OCI-LY1 (cell line): ENCODE data around the gene RARG.

Source experiments
- H2AFZ ChIP-seq: fragments of 200-600 bp; sonication (generic), shearing (Covaris generic); 2 replicates; pipeline ENCODE4 v1.6.0; 2014; ENCODE audit warnings: antibody characterized with exemption, mild to moderate bottlenecking, low read length
- H3F3A ChIP-seq: fragments of 200-600 bp; sonication (generic), shearing (Covaris generic); 2 replicates; pipeline ENCODE4 v1.6.0; 2014; ENCODE audit warnings: mild to moderate bottlenecking, antibody characterized with exemption, low read length, moderate library complexity; ENCODE audit not compliant: insufficient read depth
- H3K27ac ChIP-seq: fragments of 200-600 bp; sonication (generic); 2 replicates; pipeline ENCODE4 v1.5.1; 2014; ENCODE audit warnings: low read length, mixed run types, mild to moderate bottlenecking, low read depth; ENCODE audit not compliant: poor library complexity, severe bottlenecking
- H3K27me3 ChIP-seq: fragments of 200-600 bp; sonication (generic); 2 replicates; pipeline ENCODE4 v1.6.0; 2014; ENCODE audit warnings: antibody characterized with exemption, mild to moderate bottlenecking, low read length, moderate library complexity; ENCODE audit not compliant: insufficient read depth
- H3K36me3 ChIP-seq: fragments of 200-600 bp; sonication (generic); 2 replicates; pipeline ENCODE4 v1.6.1; 2014; ENCODE audit warnings: mild to moderate bottlenecking, antibody characterized with exemption, low read length, moderate library complexity, mixed read lengths; ENCODE audit not compliant: insufficient read depth
- H3K4me1 ChIP-seq: fragments of 200-600 bp; sonication (generic); 2 replicates; pipeline ENCODE4 v1.5.1; 2014; ENCODE audit warnings: mild to moderate bottlenecking, low read length, moderate library complexity; ENCODE audit not compliant: insufficient read depth, severe bottlenecking
- H3K4me2 ChIP-seq: fragments of 200-600 bp; sonication (generic), shearing (Covaris generic); 2 replicates; pipeline ENCODE4 v1.6.1; 2014; ENCODE audit warnings: low read length
- H3K4me3 ChIP-seq: fragments of 200-600 bp; sonication (generic); 2 replicates; pipeline ENCODE4 v1.5.1; 2014; ENCODE audit warnings: low read length, low read depth, mild to moderate bottlenecking, mixed read lengths; ENCODE audit not compliant: poor library complexity, severe bottlenecking
- H3K79me2 ChIP-seq: fragments of 200-600 bp; shearing (Covaris generic); 2 replicates; pipeline ENCODE4 v1.6.1; 2016; ENCODE audit warnings: mixed run types, low read length, mixed read lengths; ENCODE audit not compliant: insufficient read depth
- H3K9ac ChIP-seq: fragments of 200-600 bp; sonication (generic), shearing (Covaris generic); 2 replicates; pipeline ENCODE4 v1.6.1; 2014; ENCODE audit warnings: mild to moderate bottlenecking, low read length, mixed read lengths
- H3K9me2 ChIP-seq: fragments of 200-600 bp; sonication (generic), shearing (Covaris generic); 2 replicates; pipeline ENCODE4 v1.6.1; 2014; ENCODE audit warnings: low read depth, mild to moderate bottlenecking, low read length, mixed read lengths
- H3K9me3 ChIP-seq: fragments of 200-600 bp; shearing (Covaris generic); 2 replicates; pipeline ENCODE4 v1.6.1; 2014; ENCODE audit warnings: low read length, mixed read lengths
- H4K20me1 ChIP-seq: fragments of 200-600 bp; sonication (generic), shearing (Covaris generic); 2 replicates; pipeline ENCODE4 v1.6.0; 2016; ENCODE audit warnings: mild to moderate bottlenecking, low read length; ENCODE audit not compliant: insufficient read depth
- EZH2 ChIP-seq: fragments of 200-600 bp; sonication (generic), shearing (Covaris generic); IDR thresholded peaks from 2 replicates; pipeline ENCODE4 v1.8.0; 2017; ENCODE audit warnings: borderline replicate concordance, mixed run types, mild to moderate bottlenecking, antibody characterized with exemption, low read length, moderate library complexity, mixed read lengths
- TF ChIP-seq, protein P1 (sequence below): fragments of 200-600 bp; sonication (generic), shearing (Covaris generic); IDR thresholded peaks from 2 replicates; pipeline ENCODE4 v1.5.1; 2017; ENCODE audit warnings: mild to moderate bottlenecking, antibody characterized with exemption, low read length, moderate library complexity, mixed read lengths

RARG gene

DNA sequence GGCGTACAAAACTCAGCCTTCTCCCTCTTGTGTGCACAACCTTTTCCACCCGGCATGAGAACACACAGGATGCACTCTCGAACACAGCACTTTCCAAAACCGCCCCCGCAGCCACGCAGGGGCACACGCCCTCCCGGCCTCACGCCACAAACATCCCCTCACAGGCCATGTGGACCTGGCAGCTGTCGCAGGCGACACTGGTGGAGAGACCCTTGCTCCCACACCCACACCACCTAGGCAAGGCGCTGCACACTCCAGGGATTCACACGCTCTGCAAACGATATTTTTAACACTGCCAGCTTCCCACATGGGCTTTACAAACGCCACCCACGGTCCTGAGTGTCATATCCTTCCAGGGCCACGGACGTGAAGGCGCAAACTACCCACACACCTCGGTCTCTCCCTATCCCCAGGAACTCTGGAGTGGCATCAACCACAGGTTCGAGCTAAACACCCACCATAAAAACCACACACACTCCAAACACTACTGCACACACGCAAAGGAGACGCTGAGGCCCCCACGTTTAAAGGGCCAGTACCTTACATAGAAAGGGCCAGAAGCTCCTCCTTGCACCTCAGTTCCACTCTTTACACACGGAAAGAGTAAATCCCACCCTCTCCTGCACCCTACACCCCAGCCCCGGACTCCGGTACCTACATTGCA lies 12.6 kb downstream of the RARG start:
- H3K4me3 ChIP-seq, result peak overlapping the region; percentile 69
- H3F3A ChIP-seq, result no peaks in the 10 kb centered on the region
- no peaks in the 10 kb centered on the region for H3K79me2 ChIP-seq
- peak overlapping the region; percentile 95 for H3K4me2 ChIP-seq
- no peak overlapping the region for H3K27ac ChIP-seq
- H3K9ac ChIP-seq, result peak overlapping the region; percentile 13; the same call in 1 of the 2 replicates
- TF ChIP-seq, protein P1, sequence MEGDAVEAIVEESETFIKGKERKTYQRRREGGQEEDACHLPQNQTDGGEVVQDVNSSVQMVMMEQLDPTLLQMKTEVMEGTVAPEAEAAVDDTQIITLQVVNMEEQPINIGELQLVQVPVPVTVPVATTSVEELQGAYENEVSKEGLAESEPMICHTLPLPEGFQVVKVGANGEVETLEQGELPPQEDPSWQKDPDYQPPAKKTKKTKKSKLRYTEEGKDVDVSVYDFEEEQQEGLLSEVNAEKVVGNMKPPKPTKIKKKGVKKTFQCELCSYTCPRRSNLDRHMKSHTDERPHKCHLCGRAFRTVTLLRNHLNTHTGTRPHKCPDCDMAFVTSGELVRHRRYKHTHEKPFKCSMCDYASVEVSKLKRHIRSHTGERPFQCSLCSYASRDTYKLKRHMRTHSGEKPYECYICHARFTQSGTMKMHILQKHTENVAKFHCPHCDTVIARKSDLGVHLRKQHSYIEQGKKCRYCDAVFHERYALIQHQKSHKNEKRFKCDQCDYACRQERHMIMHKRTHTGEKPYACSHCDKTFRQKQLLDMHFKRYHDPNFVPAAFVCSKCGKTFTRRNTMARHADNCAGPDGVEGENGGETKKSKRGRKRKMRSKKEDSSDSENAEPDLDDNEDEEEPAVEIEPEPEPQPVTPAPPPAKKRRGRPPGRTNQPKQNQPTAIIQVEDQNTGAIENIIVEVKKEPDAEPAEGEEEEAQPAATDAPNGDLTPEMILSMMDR, result no peak
- TF ChIP-seq EZH2, result no peak
- no peaks in the 10 kb centered on the region for H3K9me3 ChIP-seq
- no peaks in the 10 kb centered on the region for H4K20me1 ChIP-seq
- peaks cover 22% of the 10 kb centered on the region for H3K4me1 ChIP-seq
- no peaks in the 10 kb centered on the region for H3K9me2 ChIP-seq
- peaks cover 3% of the 10 kb centered on the region; the same call in 1 of the 2 replicates for H3K27me3 ChIP-seq
- no peaks in the 10 kb centered on the region for H3K36me3 ChIP-seq
- no peak overlapping the region for H2AFZ ChIP-seq

DNA sequence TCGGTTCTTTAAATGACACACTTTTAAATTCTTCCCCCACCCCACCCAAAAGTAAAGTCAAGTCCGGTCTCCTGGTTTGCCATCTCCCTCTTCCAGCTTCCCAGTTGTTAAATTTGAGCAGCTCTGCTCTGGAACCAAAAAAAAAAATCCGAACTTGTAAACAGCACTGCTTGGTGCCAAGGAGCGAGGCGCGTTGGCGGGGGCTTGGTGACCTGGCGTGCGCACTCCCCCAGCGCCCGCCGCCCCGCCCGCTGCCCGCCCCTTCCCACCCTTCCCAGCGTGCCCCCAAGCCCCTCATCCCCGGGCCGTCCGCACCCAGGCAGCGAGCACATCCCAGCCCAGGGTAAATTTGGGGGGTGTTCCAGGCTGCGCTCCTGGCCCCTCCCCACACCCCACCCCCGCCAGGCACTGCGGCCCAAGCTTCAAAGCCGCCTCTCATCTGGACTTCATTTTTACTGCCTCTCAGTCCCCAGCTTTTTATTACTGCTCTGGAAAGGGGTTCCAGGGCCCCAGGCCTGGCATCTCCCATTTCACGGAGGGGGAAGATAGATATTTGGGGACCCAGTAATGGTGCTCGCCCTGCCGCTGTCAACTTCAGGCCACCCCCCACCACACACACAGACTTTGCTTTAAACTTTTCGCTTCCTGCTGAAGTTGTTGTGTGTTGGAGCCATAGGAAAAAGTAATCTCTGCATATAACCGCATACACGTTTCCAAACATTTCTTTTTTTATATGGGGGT lies 13.3 kb downstream of the RARG start:
- Histone ChIP-seq H3K4me3 (no peak overlapping the region), H3K9me3 (no peaks in the 10 kb centered on the region), H3K9ac (no peak overlapping the region), H3K27me3 (peaks cover 3% of the 10 kb centered on the region; the same call in 1 of the 2 replicates), H3K9me2 (no peaks in the 10 kb centered on the region), H2AFZ (no peak overlapping the region), H3K79me2 (no peaks in the 10 kb centered on the region), H3K4me1 (peaks cover 22% of the 10 kb centered on the region), H3K27ac (no peak overlapping the region), H3K4me2 (no peak overlapping the region), H4K20me1 (no peaks in the 10 kb centered on the region), H3F3A (no peaks in the 10 kb centered on the region), H3K36me3 (no peaks in the 10 kb centered on the region)
- no peak for TF ChIP-seq EZH2
- TF ChIP-seq, protein P1, result no peak

DNA sequence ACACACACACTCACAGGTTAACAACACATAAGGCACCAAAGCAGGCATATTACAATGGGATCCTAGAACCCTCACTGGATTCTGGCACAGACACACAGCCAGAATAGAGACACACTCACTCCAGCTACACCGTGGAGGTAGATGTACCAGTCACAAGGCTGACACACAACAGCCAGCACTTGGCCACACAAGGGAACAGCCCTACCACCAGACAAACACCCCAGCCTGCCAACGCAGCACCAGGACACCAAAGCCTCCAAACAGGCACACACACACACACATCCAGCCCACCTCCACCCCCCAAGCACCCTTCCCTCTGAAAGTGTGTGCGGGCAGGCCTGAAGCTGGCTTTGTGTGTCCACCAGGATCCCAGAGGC lies 14.1 kb downstream of the RARG start:
- no peaks in the 10 kb centered on the region for H3K9me3 ChIP-seq
- H3K4me1 ChIP-seq, result peaks cover 22% of the 10 kb centered on the region
- H3K9me2 ChIP-seq, result no peaks in the 10 kb centered on the region
- H3K27me3 ChIP-seq, result peaks cover 3% of the 10 kb centered on the region; the same call in 1 of the 2 replicates
- H3K9ac ChIP-seq, result no peak overlapping the region
- H4K20me1 ChIP-seq, result no peaks in the 10 kb centered on the region
- no peak overlapping the region for H3K4me3 ChIP-seq
- H3K36me3 ChIP-seq, result no peaks in the 10 kb centered on the region
- no peaks in the 10 kb centered on the region for H3F3A ChIP-seq
- H3K4me2 ChIP-seq, result no peak overlapping the region
- H3K79me2 ChIP-seq, result no peaks in the 10 kb centered on the region
- no peak for TF ChIP-seq EZH2
- TF ChIP-seq, protein P1, result no peak
- H2AFZ ChIP-seq, result no peak overlapping the region
- H3K27ac ChIP-seq, result no peak overlapping the region
